Neural progenitor cell (in vitro differentiated cells): Measurements from ENCODE around the gene MINDY4B. TPM values are rescaled to one million over a fixed set of nuclear protein-coding genes. Genes with fewer than 3 reads are reported as not detected.

Experiments used
- DNase-seq: peaks from one replicate; pipeline ENCODE4 v3.0.0-alpha.2; 2016; ENCODE audit warnings: low spot score
- H2AFZ ChIP-seq: fragments of 200-600 bp; sonication (generic); replicated peaks from 2 replicates; pipeline ENCODE4 v1.6.1; 2016; ENCODE audit warnings: antibody characterized with exemption
- H3F3A ChIP-seq: fragments of 200-600 bp; sonication (generic); 2 replicates; pipeline ENCODE4 v1.6.1; 2016; ENCODE audit warnings: antibody characterized with exemption, low read depth
- H3K27ac ChIP-seq: fragments of 200-600 bp; sonication (generic); 2 replicates; pipeline ENCODE4 v1.5.1; 2016; ENCODE audit warnings: mild to moderate bottlenecking
- H3K27me3 ChIP-seq: fragments of 200-600 bp; sonication (generic); 2 replicates; pipeline ENCODE4 v1.6.1; 2016; ENCODE audit warnings: mild to moderate bottlenecking, moderate library complexity
- H3K36me3 ChIP-seq: fragments of 200-600 bp; sonication (generic); 2 replicates; pipeline ENCODE4 v1.5.1; 2016
- H3K4me1 ChIP-seq: fragments of 200-600 bp; sonication (generic); 2 replicates; pipeline ENCODE4 v1.6.1; 2016; ENCODE audit warnings: mixed run types
- H3K4me2 ChIP-seq: fragments of 200-600 bp; sonication (generic); 2 replicates; pipeline ENCODE4 v1.6.1; 2016
- H3K4me3 ChIP-seq: fragments of 200-600 bp; sonication (generic); 2 replicates; pipeline ENCODE4 v1.5.1; 2016
- H3K79me2 ChIP-seq: fragments of 200-600 bp; sonication (generic); 2 replicates; pipeline ENCODE4 v1.6.1; 2016; ENCODE audit warnings: low read depth
- H3K9ac ChIP-seq: fragments of 200-600 bp; sonication (generic); 2 replicates; pipeline ENCODE4 v1.6.1; 2016
- H3K9me3 ChIP-seq: fragments of 200-600 bp; sonication (generic); 2 replicates; pipeline ENCODE4 v1.5.1; 2016; ENCODE audit warnings: low read depth
- H4K20me1 ChIP-seq: fragments of 200-600 bp; sonication (generic); 2 replicates; pipeline ENCODE4 v1.6.1; 2016; ENCODE audit warnings: low read depth
- H3K27ac Mint-ChIP-seq: 3 replicates; pipeline ENCODE4 v1.8.0; 2021; ENCODE audit warnings: mixed read lengths
- H3K27me3 Mint-ChIP-seq: 2 replicates; pipeline ENCODE4 v1.8.0; 2022; ENCODE audit warnings: low read depth, mild to moderate bottlenecking, inconsistent platforms, moderate library complexity, mixed read lengths; ENCODE audit not compliant: insufficient read depth
- H3K36me3 Mint-ChIP-seq: 3 replicates; pipeline ENCODE4 v1.8.0; 2021; ENCODE audit warnings: mixed read lengths
- H3K4me1 Mint-ChIP-seq: 3 replicates; pipeline ENCODE4 v1.8.0; 2021; ENCODE audit warnings: mixed read lengths
- H3K4me3 Mint-ChIP-seq: 3 replicates; pipeline ENCODE4 v1.8.0; 2021; ENCODE audit warnings: mild to moderate bottlenecking, moderate library complexity, mixed read lengths
- H3K9me3 Mint-ChIP-seq: 3 replicates; pipeline ENCODE4 v1.8.0; 2020; ENCODE audit warnings: mixed read lengths
- EZH2 ChIP-seq: fragments of 200-600 bp; sonication (generic); IDR thresholded peaks from 2 replicates; pipeline ENCODE4 v1.6.1; 2017; ENCODE audit warnings: antibody characterized with exemption, mild to moderate bottlenecking, moderate library complexity
- EZH2phosphoT487 ChIP-seq: fragments of 200-600 bp; sonication (generic); IDR thresholded peaks from 2 replicates; pipeline ENCODE4 v1.6.1; 2017; ENCODE audit warnings: antibody characterized with exemption
- total RNA-seq: library from RNA; depleted of rRNA; stranded (reverse); fragments of >200 nt; gene quantifications from 2 replicates; pipeline ENCODE4 v1.2.3, GENCODE V29; 2015; ENCODE audit warnings: low replicate concordance
- TF ChIP-seq, protein P1 (sequence below): fragments of 200-600 bp; sonication (generic); IDR thresholded peaks from 2 replicates; pipeline ENCODE4 v1.5.1; 2017; ENCODE audit warnings: antibody characterized with exemption, mild to moderate bottlenecking

MINDY4B gene
- total RNA-seq, 1 donor from 2014 or later = not detected

DNA sequence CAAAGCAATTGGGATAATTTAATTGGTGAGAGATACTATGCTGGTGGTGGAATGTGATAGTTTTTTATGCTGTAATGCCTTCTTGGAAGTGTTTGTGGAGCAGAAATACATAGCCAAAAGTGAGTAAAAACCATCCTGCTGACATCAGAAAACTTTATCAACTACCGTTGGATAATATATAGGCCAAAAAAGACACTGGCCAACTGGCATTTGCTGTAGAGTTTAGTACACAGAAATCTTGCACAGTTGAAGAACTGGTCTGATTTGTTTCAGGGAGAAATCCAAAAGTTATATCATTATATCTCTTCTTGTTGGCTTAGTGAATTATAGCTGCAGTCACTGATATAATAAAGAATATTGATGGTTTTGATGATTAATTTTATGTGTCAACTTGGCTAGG lies 507 bp upstream of the MINDY4B start:
- H3K9ac ChIP-seq = no peak overlapping the region
- no peaks in the 10 kb centered on the region for H3F3A ChIP-seq
- peaks cover 2% of the 10 kb centered on the region for H3K9me3 Mint-ChIP-seq
- no peaks in the 10 kb centered on the region for H3K79me2 ChIP-seq
- H3K27ac Mint-ChIP-seq = no peak overlapping the region
- no peak overlapping the region for H3K4me3 Mint-ChIP-seq
- peaks cover 11% of the 10 kb centered on the region for H3K4me1 ChIP-seq
- H3K4me1 Mint-ChIP-seq = peaks cover 10% of the 10 kb centered on the region
- H3K4me3 ChIP-seq = no peak overlapping the region
- H3K36me3 ChIP-seq = no peaks in the 10 kb centered on the region
- H3K9me3 ChIP-seq = no peaks in the 10 kb centered on the region
- H3K4me2 ChIP-seq = no peak overlapping the region
- H4K20me1 ChIP-seq = no peaks in the 10 kb centered on the region
- no peak overlapping the region for H2AFZ ChIP-seq
- DNase-seq = no peak
- peaks cover 2% of the 10 kb centered on the region for H3K27me3 Mint-ChIP-seq
- no peaks in the 10 kb centered on the region for H3K27me3 ChIP-seq
- no peak for TF ChIP-seq EZH2phosphoT487
- no peak for TF ChIP-seq EZH2
- TF ChIP-seq, protein P1, sequence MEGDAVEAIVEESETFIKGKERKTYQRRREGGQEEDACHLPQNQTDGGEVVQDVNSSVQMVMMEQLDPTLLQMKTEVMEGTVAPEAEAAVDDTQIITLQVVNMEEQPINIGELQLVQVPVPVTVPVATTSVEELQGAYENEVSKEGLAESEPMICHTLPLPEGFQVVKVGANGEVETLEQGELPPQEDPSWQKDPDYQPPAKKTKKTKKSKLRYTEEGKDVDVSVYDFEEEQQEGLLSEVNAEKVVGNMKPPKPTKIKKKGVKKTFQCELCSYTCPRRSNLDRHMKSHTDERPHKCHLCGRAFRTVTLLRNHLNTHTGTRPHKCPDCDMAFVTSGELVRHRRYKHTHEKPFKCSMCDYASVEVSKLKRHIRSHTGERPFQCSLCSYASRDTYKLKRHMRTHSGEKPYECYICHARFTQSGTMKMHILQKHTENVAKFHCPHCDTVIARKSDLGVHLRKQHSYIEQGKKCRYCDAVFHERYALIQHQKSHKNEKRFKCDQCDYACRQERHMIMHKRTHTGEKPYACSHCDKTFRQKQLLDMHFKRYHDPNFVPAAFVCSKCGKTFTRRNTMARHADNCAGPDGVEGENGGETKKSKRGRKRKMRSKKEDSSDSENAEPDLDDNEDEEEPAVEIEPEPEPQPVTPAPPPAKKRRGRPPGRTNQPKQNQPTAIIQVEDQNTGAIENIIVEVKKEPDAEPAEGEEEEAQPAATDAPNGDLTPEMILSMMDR = no peak
- H3K27ac ChIP-seq = no peak overlapping the region
- H3K36me3 Mint-ChIP-seq = peaks cover 1% of the 10 kb centered on the region

- no peak overlapping the region for H3K27ac Mint-ChIP-seq
- peaks cover 1% of the 10 kb centered on the region for H3K36me3 Mint-ChIP-seq
- no peaks in the 10 kb centered on the region for H3K27me3 Mint-ChIP-seq
- no peak overlapping the region for H3K9ac ChIP-seq
- H3F3A ChIP-seq = no peaks in the 10 kb centered on the region
- H2AFZ ChIP-seq = no peak overlapping the region
- no peak overlapping the region for H3K27ac ChIP-seq
- H3K4me3 Mint-ChIP-seq = no peak overlapping the region
- H3K27me3 ChIP-seq = no peaks in the 10 kb centered on the region
- peaks cover 2% of the 10 kb centered on the region for H3K9me3 Mint-ChIP-seq
- TF ChIP-seq EZH2 = no peak
- TF ChIP-seq, protein P1 = no peak
- TF ChIP-seq EZH2phosphoT487 = no peak
- H3K36me3 ChIP-seq = no peaks in the 10 kb centered on the region
- H3K4me2 ChIP-seq = no peak overlapping the region
- H3K4me1 Mint-ChIP-seq = peaks cover 3% of the 10 kb centered on the region
- H3K4me1 ChIP-seq = peaks cover 12% of the 10 kb centered on the region
- H3K9me3 ChIP-seq = no peaks in the 10 kb centered on the region
- no peaks in the 10 kb centered on the region for H4K20me1 ChIP-seq
- H3K4me3 ChIP-seq = no peak overlapping the region
- H3K79me2 ChIP-seq = no peaks in the 10 kb centered on the region
- no peak for DNase-seq
Observed at GRCh38 chr3:150902988-150903387, 2.3 kb downstream of the MINDY4B start.

GRCh38 chr3:150901793-150902192 lies 3.4 kb downstream of the MINDY4B start:
- H3K4me1 ChIP-seq = peaks cover 12% of the 10 kb centered on the region
- H3K4me2 ChIP-seq = no peak overlapping the region
- H3K9me3 ChIP-seq = no peaks in the 10 kb centered on the region
- Mint-ChIP-seq H3K27ac (no peak overlapping the region), H3K36me3 (no peaks in the 10 kb centered on the region), H3K27me3 (peaks cover 2% of the 10 kb centered on the region), H3K9me3 (no peaks in the 10 kb centered on the region), H3K4me1 (peaks cover 2% of the 10 kb centered on the region), H3K4me3 (no peak overlapping the region)
- H3F3A ChIP-seq = no peaks in the 10 kb centered on the region
- DNase-seq = no peak
- no peak overlapping the region for H2AFZ ChIP-seq
- H3K27ac ChIP-seq = no peak overlapping the region
- no peaks in the 10 kb centered on the region for H3K79me2 ChIP-seq
- no peak overlapping the region for H3K4me3 ChIP-seq
- H3K27me3 ChIP-seq = no peaks in the 10 kb centered on the region
- H4K20me1 ChIP-seq = no peaks in the 10 kb centered on the region
- H3K9ac ChIP-seq = no peak overlapping the region
- no peaks in the 10 kb centered on the region for H3K36me3 ChIP-seq
- TF ChIP-seq, protein P1 = no peak
- TF ChIP-seq EZH2 (no peak), EZH2phosphoT487 (no peak)
